ENCODE results near the gene OPCML. TPM values are rescaled to one million over a fixed set of nuclear protein-coding genes. Genes with fewer than 3 reads are reported as not detected.

OPCML gene
- total and polyA plus RNA-seq, 2 donors (not counting 1 experiment from before 2014, with no cell fraction given), result not detected

- ATAC-seq (ENCODE audit: low read depth), result no peak
- no peak overlapping the region for H3K9ac ChIP-seq (ENCODE audit: low read length)
- H3K4me1 ChIP-seq (ENCODE audit: control insufficient read depth in 2 of 2, insufficient read depth in 2 of 2, low read length in 2 of 2), result no peaks in the 10 kb centered on the region
- WGBS (ENCODE audit: insufficient coverage), result 35% methylated on average over 3 of the region's 4 CpGs
- H4K20me1 ChIP-seq (ENCODE audit: control insufficient read depth, insufficient read depth, low read length, poor library complexity, severe bottlenecking), result no peaks in the 10 kb centered on the region
- CTCF ChIA-PET, result no interaction called here
- Mint-ChIP-seq H3K4me1 (no peaks in the 10 kb centered on the region), H3K9me3 (ENCODE audit: insufficient read depth) (peaks cover 3% of the 10 kb centered on the region), H3K27ac (no peak overlapping the region), H3K27me3 (no peaks in the 10 kb centered on the region), H3K4me3 (no peak overlapping the region)
- H3K9me3 ChIP-seq (ENCODE audit: control extremely low read depth in 1 of 3, control insufficient read depth in 2 of 3, insufficient read depth in 1 of 3, low read length in 2 of 3), result peaks cover 0 to 7% (median 0%) of the 10 kb centered on the region in 3 donors
- H3K36me3 ChIP-seq (replicated peaks in 1 of 2; ENCODE audit: control extremely low read depth in 1 of 2, control insufficient read depth in 1 of 2, extremely low read depth in 1 of 2, insufficient read depth in 2 of 2, low read length in 1 of 2), result no peaks in the 10 kb centered on the region
- H2AFZ ChIP-seq (ENCODE audit: insufficient read depth, low read depth, low read length, poor library complexity, severe bottlenecking), result no peak overlapping the region
- no peak overlapping the region for H3K4me3 ChIP-seq (ENCODE audit: control extremely low read depth in 1 of 5, extremely low read depth in 1 of 5, insufficient read depth in 1 of 5, low read depth in 2 of 5, low read length in 4 of 5)
- intact Hi-C loops (cut with micrococcal nuclease), result no loop called here
- DNase-seq, result no peak
- no peaks in the 10 kb centered on the region for H3K79me2 ChIP-seq (ENCODE audit: control insufficient read depth, insufficient read depth, low read length)
- TF ChIP-seq CTCF (IDR thresholded peaks at IDR 0.05) (no peak), EZH2 (IDR thresholded peaks at IDR 0.05; ENCODE audit: borderline replicate concordance, insufficient read depth, low read depth, low read length, poor library complexity, severe bottlenecking) (no peak)
- no peak overlapping the region for H3K4me2 ChIP-seq (replicated peaks; ENCODE audit: low read depth, low read length, poor library complexity, severe bottlenecking)
- H3K27ac ChIP-seq (ENCODE audit: low read length in 2 of 2), result no peak overlapping the region
- no peaks in the 10 kb centered on the region for H3K27me3 ChIP-seq (replicated peaks in 1 of 4; ENCODE audit: control extremely low read depth in 1 of 4, control insufficient read depth in 3 of 4, insufficient read depth in 4 of 4, low read length in 3 of 4)
- POLR2A ChIA-PET, result no interaction called here
Observed at GRCh38 chr11:132405728-132406127, 1126.6 kb downstream of the OPCML start.

GRCh38 chr11:132402071-132402684, 1130.1 kb downstream of the OPCML start:
- H3K79me2 ChIP-seq (ENCODE audit: control insufficient read depth, insufficient read depth, low read length), result no peaks in the 10 kb centered on the region
- no peak overlapping the region for H3K27ac ChIP-seq (ENCODE audit: low read length in 2 of 2)
- H3K36me3 ChIP-seq (replicated peaks in 1 of 2; ENCODE audit: control extremely low read depth in 1 of 2, control insufficient read depth in 1 of 2, extremely low read depth in 1 of 2, insufficient read depth in 2 of 2, low read length in 1 of 2), result no peaks in the 10 kb centered on the region
- no peaks in the 10 kb centered on the region for H3K4me1 Mint-ChIP-seq
- ATAC-seq (ENCODE audit: low read depth) (no peak), DNase-seq (no peak)
- CTCF ChIA-PET, result no interaction called here
- peaks cover 3% of the 10 kb centered on the region for H3K9me3 Mint-ChIP-seq (ENCODE audit: insufficient read depth)
- H3K4me3 ChIP-seq (ENCODE audit: control extremely low read depth in 1 of 5, extremely low read depth in 1 of 5, insufficient read depth in 1 of 5, low read depth in 2 of 5, low read length in 4 of 5), result no peak overlapping the region
- H3K4me3 Mint-ChIP-seq, result no peak overlapping the region
- WGBS (ENCODE audit: insufficient coverage), result 28% methylated on average over 6 of the region's 8 CpGs
- TF ChIP-seq EZH2 (IDR thresholded peaks at IDR 0.05; ENCODE audit: borderline replicate concordance, insufficient read depth, low read depth, low read length, poor library complexity, severe bottlenecking) (no peak), CTCF (IDR thresholded peaks at IDR 0.05) (no peak)
- H3K9me3 ChIP-seq (ENCODE audit: control extremely low read depth in 1 of 3, control insufficient read depth in 2 of 3, insufficient read depth in 1 of 3, low read length in 2 of 3), result peaks cover 0 to 7% (median 0%) of the 10 kb centered on the region in 3 donors
- intact Hi-C loops (cut with micrococcal nuclease), result no loop called here
- no peak overlapping the region for H3K27ac Mint-ChIP-seq
- H3K27me3 Mint-ChIP-seq, result no peaks in the 10 kb centered on the region
- no peaks in the 10 kb centered on the region for H3K27me3 ChIP-seq (replicated peaks in 1 of 4; ENCODE audit: control extremely low read depth in 1 of 4, control insufficient read depth in 3 of 4, insufficient read depth in 4 of 4, low read length in 3 of 4)
- POLR2A ChIA-PET, result no interaction called here
- H3K9ac ChIP-seq (ENCODE audit: low read length), result no peak overlapping the region
- no peaks in the 10 kb centered on the region for H3K4me1 ChIP-seq (ENCODE audit: control insufficient read depth in 2 of 2, insufficient read depth in 2 of 2, low read length in 2 of 2)
- H4K20me1 ChIP-seq (ENCODE audit: control insufficient read depth, insufficient read depth, low read length, poor library complexity, severe bottlenecking), result no peaks in the 10 kb centered on the region
- H2AFZ ChIP-seq (ENCODE audit: insufficient read depth, low read depth, low read length, poor library complexity, severe bottlenecking), result no peak overlapping the region
- no peak overlapping the region for H3K4me2 ChIP-seq (replicated peaks; ENCODE audit: low read depth, low read length, poor library complexity, severe bottlenecking)
